ENCODE measurements around the gene FCN3.
"Not testable (repeated sequence)": the region's sequence is repeated elsewhere in the genome, so short reads cannot be mapped to it uniquely, and the experiment has no call there.

FCN3 gene

GRCh38 chr1:27398405-27399149, 24.0 kb upstream of the FCN3 start:
- DNase-seq: no peak

DNA sequence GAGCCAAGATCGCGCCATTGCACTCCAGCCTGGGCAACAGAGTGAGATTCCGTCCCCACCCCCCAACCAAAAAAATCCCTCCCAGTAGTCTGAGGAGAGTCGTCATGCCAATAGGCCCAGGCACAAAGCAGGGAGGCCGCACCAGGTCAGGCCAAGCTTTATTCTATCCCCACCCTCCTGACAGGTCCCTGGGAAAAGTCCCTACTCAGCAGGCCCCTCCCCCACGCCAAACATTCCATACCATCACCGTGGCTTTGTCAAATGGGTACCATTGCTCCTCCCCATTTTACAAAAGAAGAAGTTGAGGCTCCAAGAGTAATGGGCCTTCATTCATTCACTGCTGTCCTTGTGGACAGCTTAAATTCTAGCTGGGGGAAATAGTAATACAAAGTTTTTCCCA, 23.1 kb upstream of the FCN3 start:
- no peak for DNase-seq

GRCh38 chr1:27397110-27397509, 22.5 kb upstream of the FCN3 start:
- no peak for DNase-seq

GRCh38 chr1:27395441-27396195, 21.0 kb upstream of the FCN3 start:
- DNase-seq: peak; percentile 34

DNA sequence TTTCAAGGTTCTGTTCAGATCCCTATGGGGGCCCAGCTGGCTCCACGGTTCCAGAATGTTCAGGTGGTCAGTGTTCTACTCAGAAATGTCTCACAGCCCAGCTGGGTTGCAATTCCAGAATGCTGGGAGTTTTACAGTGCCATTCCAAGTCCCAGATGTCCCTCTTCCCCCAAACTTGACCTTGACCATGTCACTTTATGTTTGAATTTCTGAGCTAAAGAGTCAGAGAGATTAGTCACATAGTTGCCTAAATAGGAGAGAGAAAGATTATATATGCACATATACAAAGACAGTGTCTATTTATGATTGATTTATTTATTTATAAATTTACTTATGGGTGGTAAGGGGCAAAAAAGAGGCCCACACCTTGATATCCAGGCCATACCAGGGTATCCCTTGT, 20.3 kb upstream of the FCN3 start:
- DNase-seq: no peak

DNA sequence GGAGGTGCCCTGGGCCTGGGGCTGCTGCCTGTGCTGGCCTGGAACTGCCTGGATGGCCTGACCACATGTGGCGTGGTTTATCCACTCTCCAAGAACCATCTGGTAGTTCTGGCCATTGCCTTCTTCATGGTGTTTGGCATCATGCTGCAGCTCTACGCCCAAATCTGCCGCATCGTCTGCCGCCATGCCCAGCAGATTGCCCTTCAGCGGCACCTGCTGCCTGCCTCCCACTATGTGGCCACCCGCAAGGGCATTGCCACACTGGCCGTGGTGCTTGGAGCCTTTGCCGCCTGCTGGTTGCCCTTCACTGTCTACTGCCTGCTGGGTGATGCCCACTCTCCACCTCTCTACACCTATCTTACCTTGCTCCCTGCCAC, 19.6 kb upstream of the FCN3 start:
- no peak for DNase-seq

DNA sequence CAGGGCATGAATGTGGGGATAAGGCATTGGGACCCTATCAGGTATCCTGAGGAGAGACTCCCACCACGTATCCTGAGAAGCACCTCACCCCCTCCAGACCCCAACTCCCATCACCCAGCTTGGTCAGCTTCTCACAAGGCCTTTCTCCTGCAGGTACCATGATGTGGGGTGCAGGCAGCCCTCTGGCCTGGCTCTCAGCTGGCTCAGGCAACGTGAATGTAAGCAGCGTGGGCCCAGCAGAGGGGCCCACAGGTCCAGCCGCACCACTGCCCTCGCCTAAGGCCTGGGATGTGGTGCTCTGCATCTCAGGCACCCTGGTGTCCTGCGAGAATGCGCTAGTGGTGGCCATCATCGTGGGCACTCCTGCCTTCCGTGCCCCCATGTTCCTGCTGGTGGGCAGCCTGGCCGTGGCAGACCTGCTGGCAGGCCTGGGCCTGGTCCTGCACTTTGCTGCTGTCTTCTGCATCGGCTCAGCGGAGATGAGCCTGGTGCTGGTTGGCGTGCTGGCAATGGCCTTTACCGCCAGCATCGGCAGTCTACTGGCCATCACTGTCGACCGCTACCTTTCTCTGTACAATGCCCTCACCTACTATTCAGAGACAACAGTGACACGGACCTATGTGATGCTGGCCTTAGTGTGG, 19.1 kb upstream of the FCN3 start:
- no peak for DNase-seq

DNA sequence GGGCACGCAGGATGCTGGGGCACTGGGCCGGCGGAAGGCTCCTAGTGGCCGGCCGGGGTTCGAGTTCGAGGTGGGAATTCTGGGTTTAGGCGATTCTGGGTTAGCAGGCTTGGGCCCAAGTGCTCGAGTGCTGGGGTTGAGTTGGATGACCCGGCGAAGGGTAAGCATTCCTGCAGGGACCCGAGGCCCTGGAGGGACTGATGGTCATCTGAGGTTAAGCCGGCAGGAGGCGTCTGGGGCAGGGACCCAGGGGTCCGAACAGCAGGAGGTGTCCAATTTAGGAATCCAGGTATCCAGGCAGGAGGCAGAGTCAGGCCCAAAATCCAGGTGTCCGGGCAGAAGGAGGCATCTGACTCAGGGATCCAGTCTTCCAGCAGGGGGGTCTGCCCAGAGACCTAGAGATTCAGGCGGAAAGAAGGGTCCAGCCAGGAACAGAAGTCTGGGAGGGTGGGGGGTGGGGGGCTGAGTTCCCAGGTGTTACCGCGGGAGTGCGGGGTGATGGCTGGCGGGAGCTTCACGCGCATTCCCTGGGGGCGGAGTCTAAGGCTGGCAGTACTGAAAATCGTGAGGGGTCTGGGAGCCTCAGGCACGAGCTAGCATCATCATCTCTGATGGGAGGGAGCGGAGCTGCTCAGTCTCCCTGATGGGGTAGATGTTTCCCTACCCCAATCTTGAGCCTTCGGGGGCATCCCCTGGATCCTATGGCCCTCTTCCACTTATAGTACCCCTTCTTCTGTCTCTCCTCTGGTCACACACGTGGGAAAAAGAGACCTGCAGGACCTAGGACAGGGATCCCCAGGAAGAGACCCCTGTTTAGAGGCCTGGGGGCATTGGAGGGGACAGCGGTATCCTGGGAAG, 18.4 kb upstream of the FCN3 start:
- no peak for DNase-seq

- peak; percentile 74 for DNase-seq
Observed at GRCh38 chr1:27392096-27392777, 17.6 kb upstream of the FCN3 start, which contains the start of gene GPR3. TSS of gene GPR3 (plus strand) at chr1:27392622. CDS start at chr1:27393799, 1,177 bp downstream.

- no peak for DNase-seq
Observed at GRCh38 chr1:27391511-27392095, 17.0 kb upstream of the FCN3 start.

DNA sequence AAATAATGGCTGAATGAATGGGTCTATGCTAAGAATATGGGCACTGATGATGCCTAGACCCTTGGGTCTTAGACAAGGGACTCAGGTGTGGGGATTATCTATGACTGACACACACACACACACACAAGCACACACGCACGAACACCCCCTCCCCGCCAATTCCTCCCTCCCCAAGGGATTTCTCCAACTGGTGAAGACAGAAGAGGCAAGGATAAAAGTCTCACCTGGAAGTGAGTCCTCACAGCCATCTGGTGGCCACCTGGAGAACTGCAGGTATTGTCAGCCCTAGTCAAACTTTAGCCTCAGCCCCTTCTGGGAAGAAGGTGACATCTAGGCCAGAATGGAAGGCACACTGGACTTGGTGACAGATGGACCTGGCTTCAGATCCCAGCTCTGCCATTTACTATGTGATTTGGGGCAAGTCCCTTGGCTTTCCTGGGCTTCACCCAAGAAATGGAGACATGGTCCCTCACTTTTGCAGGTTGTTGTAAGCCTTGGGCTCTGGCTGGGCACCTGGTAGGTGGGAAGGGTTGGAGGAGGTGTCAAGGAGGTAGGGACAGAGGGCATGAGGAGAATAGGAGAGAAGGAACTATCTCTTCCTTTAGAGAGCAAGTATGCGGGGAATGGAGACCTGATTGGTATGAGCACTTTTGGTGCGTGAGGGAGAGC, 13.8 kb upstream of the FCN3 start:
- DNase-seq: peak; percentile 30

DNA sequence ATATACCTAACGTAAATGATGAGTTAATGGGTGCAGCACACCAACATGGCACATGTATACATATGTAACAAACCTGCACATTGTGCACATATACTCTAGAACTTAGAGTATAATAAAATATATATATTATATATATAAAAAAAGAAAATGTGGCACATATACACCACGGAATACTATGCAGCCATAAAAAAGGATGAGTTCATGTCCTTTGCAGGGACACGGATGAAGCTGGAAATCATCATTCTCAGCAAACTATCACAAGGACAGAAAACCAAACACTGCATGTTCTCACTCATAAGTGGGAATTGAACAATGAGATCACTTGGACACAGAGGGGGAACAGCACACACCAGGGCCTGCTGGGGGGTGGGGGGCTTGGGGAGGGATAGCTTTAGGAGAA, 10.2 kb upstream of the FCN3 start:
- not testable (repeated sequence) for DNase-seq

DNA sequence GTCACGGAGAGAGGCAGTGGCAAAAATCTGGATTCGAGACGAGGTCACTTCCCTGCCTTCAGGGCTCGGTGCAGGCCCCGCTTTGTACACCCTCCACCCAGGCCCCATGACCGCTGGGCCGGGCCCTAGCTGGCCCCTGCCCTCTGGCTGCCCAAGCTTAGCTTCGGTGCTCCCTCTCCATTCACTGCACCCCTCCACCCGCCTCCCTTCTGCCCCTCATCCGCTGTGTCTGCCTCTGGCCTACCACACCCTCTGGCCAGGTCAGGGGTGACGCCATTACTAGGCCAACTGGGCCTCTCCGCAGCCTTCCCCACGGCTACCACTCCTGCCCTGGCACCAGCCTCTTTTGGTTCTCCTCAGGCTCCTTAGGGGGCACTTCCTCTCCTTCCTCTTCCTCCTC, 9.0 kb upstream of the FCN3 start:
- DNase-seq: no peak

DNA sequence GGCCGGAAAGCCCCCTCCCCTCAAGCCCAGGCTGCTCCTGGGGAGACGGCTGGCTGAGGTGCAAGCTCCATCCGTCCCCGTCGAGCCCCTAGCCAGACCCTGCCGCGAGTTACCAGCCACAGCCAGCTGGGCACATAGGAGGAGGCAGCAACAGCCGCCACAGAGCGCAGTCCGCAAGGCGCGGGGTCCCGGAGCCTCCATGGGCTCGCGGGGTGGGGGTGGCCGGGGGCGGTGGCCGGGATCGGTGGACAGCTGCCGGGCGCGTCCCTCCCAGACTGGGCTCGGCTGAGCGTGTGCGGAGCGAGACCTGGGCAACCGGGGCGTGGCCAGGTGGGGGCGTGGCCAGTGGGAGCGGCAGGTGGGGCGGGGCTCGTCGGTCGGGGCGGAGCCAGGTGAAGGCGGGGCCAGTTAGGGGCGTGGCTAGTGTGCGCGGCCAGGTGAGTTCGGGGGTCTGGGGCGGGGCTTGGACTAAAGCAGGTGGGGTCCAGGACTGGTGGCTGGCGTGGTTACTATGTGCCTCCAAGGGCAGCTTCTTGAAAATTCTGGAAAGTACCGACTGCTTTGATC, 8.5 kb upstream of the FCN3 start, which contains the start of gene CD164L2:
CD164L2 (minus strand) TSS at position 295 of the 567 bp plus-strand sequence; CDS start at position 201, 94 bp downstream.
- DNase-seq: no peak

DNA sequence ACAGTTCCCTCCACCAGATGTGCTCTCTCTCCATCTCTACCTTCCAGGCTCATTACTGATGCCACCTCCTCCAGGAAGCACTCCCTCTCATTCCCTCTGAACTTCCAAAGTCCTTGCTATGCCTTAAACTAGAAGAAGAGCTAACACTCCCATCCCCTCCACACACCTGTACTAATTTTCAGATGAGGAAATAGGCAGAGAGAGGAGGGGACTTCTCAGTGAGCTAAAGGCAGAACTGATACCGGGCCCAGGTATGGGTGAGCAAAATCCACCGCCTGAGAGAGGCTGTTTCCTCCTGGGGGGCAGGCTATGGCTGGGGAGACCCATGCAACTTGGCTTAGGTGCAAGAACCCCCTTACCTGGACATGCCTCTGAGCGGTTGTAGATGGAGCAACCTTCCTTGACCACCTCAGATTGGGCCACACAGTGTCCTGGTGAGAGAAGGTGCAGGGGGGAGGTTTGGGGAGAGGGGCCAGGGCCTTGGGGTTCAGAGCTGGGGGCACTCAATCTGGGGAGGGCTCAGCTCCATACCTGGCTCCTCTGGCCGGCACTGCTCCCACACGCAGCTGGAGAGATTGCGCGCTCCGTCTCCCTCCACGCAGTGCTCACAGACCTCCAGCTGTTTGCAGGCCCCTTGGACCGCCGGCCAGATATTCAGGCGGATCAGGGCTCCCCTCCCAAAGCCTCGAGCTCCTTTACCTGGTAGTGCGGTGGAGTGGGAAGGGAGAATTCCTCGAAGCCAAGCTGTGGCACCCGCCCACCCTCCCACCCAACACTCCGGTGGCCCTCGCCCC, 7.5 kb upstream of the FCN3 start:
- DNase-seq: no peak

DNA sequence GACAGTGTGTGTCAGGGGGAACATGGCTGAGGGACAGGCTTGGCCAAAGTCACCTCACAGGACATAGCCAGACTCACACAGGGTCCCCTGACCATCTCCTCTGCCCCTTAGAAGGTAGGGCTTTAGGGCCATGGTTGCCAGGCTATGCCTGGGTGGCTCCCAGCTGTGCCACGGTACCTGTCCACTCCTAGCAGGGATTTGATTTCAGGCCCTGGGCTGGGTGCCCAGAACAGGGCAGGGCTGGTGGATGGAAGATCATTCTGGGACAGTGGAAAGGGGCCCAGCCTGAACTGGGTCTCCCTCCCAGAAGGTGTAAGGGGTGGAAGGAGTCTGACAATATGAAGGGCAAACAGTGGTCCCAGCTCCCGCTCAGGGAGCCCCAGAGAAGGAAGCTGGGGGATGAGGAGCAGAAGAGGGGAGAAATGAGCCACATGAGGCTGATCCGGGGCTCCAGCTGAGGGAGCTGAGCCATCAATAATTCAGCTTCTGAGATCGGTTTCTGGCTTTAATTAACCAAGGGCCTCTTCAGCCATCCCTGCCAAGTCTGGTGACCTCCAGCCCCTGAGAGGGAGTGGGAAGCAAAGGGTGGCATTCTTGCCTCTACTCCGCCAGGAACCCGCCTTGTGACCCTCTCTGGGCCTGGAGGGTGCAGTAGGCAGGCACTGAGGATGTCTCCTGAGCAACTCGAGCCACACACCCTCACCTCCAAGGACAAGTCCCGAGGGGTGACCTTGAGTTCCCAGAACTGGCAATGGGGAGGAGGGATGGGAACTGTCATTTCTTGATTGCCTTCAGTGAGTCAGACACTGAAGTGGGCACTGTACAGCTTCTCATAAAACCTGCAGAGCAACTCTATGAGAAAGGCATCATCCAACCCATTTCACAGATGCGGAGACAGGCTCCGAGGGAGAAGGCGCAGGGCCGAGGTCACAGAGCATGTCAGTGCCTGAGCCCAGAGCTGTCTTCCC, 6.4 kb upstream of the FCN3 start:
- DNase-seq: no peak

- no peak for DNase-seq
Observed at GRCh38 chr1:27380224-27380623, 5.6 kb upstream of the FCN3 start.

DNA sequence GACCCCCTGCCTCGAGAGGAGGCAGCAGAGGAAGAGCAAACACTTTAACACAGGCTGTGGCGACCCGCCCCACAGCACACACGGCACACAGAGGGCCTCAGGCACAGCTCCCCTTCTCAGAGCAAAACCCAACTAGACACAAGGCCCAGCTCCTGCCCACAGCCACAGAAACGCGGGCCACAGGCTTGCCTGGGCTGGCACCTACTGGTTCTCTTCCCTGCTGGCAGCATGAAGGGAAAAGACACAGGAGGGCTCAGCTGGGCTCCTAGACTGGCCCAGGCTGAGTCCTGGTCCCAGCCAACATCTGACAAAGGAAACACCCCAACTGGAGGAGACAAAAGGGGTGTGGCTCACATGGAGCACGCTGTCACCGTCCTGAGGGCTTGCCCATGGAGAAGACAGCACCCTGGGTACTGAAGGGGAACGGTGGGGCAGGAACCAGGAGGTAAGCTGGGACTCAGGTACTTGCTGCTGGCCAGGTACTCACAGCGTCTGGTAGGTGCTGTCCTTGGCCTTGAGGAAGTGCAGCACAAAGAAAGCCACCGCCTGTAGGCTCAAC, 5.0 kb upstream of the FCN3 start:
- no peak for DNase-seq
